T-helper 1 cell treated with Interleukin-12 subunit alpha and Interleukin-12 subunit beta and Interleukin-4 antibody, amounts not matched to agents 30 μg/mL and 1 μg/mL, for 36 hours (primary cell): ENCODE data around the gene AGBL5.

Experiments used
- H3K27ac Mint-ChIP-seq: one replicate; pipeline ENCODE4 v1.8.0; 2021; ENCODE audit warnings: mild to moderate bottlenecking, mixed read lengths
- H3K27me3 Mint-ChIP-seq: one replicate; pipeline ENCODE4 v1.8.0; 2021; ENCODE audit warnings: low read depth, mixed read lengths
- H3K36me3 Mint-ChIP-seq: one replicate; pipeline ENCODE4 v1.8.0; 2021; ENCODE audit warnings: low read depth, mixed read lengths
- H3K4me1 Mint-ChIP-seq: one replicate; pipeline ENCODE4 v1.8.0; 2021; ENCODE audit warnings: low read depth, mixed read lengths
- H3K4me3 Mint-ChIP-seq: one replicate; pipeline ENCODE4 v1.8.0; 2021; ENCODE audit warnings: mild to moderate bottlenecking, moderate library complexity, mixed read lengths
- H3K9me3 Mint-ChIP-seq: one replicate; pipeline ENCODE4 v1.8.0; 2021; ENCODE audit warnings: mixed read lengths

The AGBL5 gene

GRCh38 chr2:27018142-27018541 is 33.3 kb upstream of the AGBL5 start:
- Mint-ChIP-seq H3K4me3 (no peak overlapping the region), H3K27ac (no peak overlapping the region), H3K27me3 (no peaks in the 10 kb centered on the region), H3K36me3 (no peaks in the 10 kb centered on the region), H3K9me3 (no peaks in the 10 kb centered on the region), H3K4me1 (peaks cover 5% of the 10 kb centered on the region)

- H3K27me3 Mint-ChIP-seq, result no peaks in the 10 kb centered on the region
Measured at GRCh38 chr2:27019459-27019858, 32.0 kb upstream of the AGBL5 start.

GRCh38 chr2:27019931-27020855 is 31.3 kb upstream of the AGBL5 start:
- peaks cover 4% of the 10 kb centered on the region for H3K4me1 Mint-ChIP-seq
- H3K36me3 Mint-ChIP-seq, result peaks cover 2% of the 10 kb centered on the region
- H3K9me3 Mint-ChIP-seq, result no peaks in the 10 kb centered on the region
- no peaks in the 10 kb centered on the region for H3K27me3 Mint-ChIP-seq
- H3K27ac Mint-ChIP-seq, result no peak overlapping the region
- no peak overlapping the region for H3K4me3 Mint-ChIP-seq

More at GRCh38 chr2:27019459-27019858, 32.0 kb upstream of the AGBL5 start:
- Mint-ChIP-seq H3K36me3 (peaks cover 2% of the 10 kb centered on the region), H3K4me1 (peaks cover 5% of the 10 kb centered on the region), H3K4me3 (no peak overlapping the region), H3K27ac (no peak overlapping the region), H3K9me3 (no peaks in the 10 kb centered on the region)

GRCh38 chr2:27021253-27022049 is 30.0 kb upstream of the AGBL5 start:
- Mint-ChIP-seq H3K27me3 (no peaks in the 10 kb centered on the region), H3K27ac (no peak overlapping the region), H3K4me1 (no peaks in the 10 kb centered on the region), H3K36me3 (peaks cover 3% of the 10 kb centered on the region), H3K4me3 (no peak overlapping the region), H3K9me3 (no peaks in the 10 kb centered on the region)

GRCh38 chr2:27023740-27024139 is 27.7 kb upstream of the AGBL5 start:
- Mint-ChIP-seq H3K9me3 (no peaks in the 10 kb centered on the region), H3K4me3 (no peak overlapping the region), H3K27ac (no peak overlapping the region), H3K4me1 (no peaks in the 10 kb centered on the region), H3K27me3 (no peaks in the 10 kb centered on the region), H3K36me3 (peaks cover 8% of the 10 kb centered on the region)

GRCh38 chr2:27024188-27024587 is 27.3 kb upstream of the AGBL5 start:
- Mint-ChIP-seq H3K4me1 (peaks cover 3% of the 10 kb centered on the region), H3K9me3 (no peaks in the 10 kb centered on the region), H3K27ac (no peak overlapping the region), H3K36me3 (peaks cover 9% of the 10 kb centered on the region), H3K27me3 (no peaks in the 10 kb centered on the region), H3K4me3 (no peak overlapping the region)

GRCh38 chr2:27024812-27025211 is 26.7 kb upstream of the AGBL5 start:
- peaks cover 9% of the 10 kb centered on the region for H3K36me3 Mint-ChIP-seq
- no peaks in the 10 kb centered on the region for H3K27me3 Mint-ChIP-seq
- H3K27ac Mint-ChIP-seq, result no peak overlapping the region
- no peaks in the 10 kb centered on the region for H3K9me3 Mint-ChIP-seq
- peaks cover 9% of the 10 kb centered on the region for H3K4me1 Mint-ChIP-seq
- H3K4me3 Mint-ChIP-seq, result no peak overlapping the region

- Mint-ChIP-seq H3K4me3 (no peak overlapping the region), H3K9me3 (no peaks in the 10 kb centered on the region), H3K36me3 (peaks cover 11% of the 10 kb centered on the region), H3K4me1 (peaks cover 13% of the 10 kb centered on the region), H3K27me3 (no peaks in the 10 kb centered on the region), H3K27ac (no peak overlapping the region)
Measured at GRCh38 chr2:27025281-27025800, 26.1 kb upstream of the AGBL5 start.

- H3K4me1 Mint-ChIP-seq, result peaks cover 14% of the 10 kb centered on the region
- no peak overlapping the region for H3K4me3 Mint-ChIP-seq
- H3K9me3 Mint-ChIP-seq, result no peaks in the 10 kb centered on the region
- H3K27me3 Mint-ChIP-seq, result no peaks in the 10 kb centered on the region
- peaks cover 12% of the 10 kb centered on the region for H3K36me3 Mint-ChIP-seq
- peak overlapping the region; percentile 17 for H3K27ac Mint-ChIP-seq
Measured at GRCh38 chr2:27025861-27026851, 25.3 kb upstream of the AGBL5 start.

GRCh38 chr2:27027211-27027651 is 24.2 kb upstream of the AGBL5 start:
- Mint-ChIP-seq H3K27ac (no peak overlapping the region), H3K4me3 (no peak overlapping the region), H3K4me1 (peaks cover 24% of the 10 kb centered on the region), H3K27me3 (no peaks in the 10 kb centered on the region), H3K9me3 (no peaks in the 10 kb centered on the region), H3K36me3 (peaks cover 14% of the 10 kb centered on the region)

- H3K9me3 Mint-ChIP-seq, result no peaks in the 10 kb centered on the region
- H3K4me1 Mint-ChIP-seq, result peaks cover 32% of the 10 kb centered on the region
- no peak overlapping the region for H3K4me3 Mint-ChIP-seq
- no peaks in the 10 kb centered on the region for H3K27me3 Mint-ChIP-seq
- no peak overlapping the region for H3K27ac Mint-ChIP-seq
- peaks cover 17% of the 10 kb centered on the region for H3K36me3 Mint-ChIP-seq
Measured at GRCh38 chr2:27029051-27029450, 22.4 kb upstream of the AGBL5 start.

GRCh38 chr2:27032495-27033252 is 18.8 kb upstream of the AGBL5 start, which contains the start of gene TMEM214:
TMEM214 (plus strand) TSS chr2:27032965; CDS start chr2:27033016, 51 bp downstream.
- Mint-ChIP-seq H3K9me3 (no peaks in the 10 kb centered on the region), H3K27ac (peak within 1 kb of the TSS; percentile 88), H3K36me3 (peaks cover 42% of the 10 kb centered on the region), H3K27me3 (no peaks in the 10 kb centered on the region), H3K4me1 (peaks cover 44% of the 10 kb centered on the region), H3K4me3 (peak within 1 kb of the TSS; percentile 95)

- no peaks in the 10 kb centered on the region for H3K27me3 Mint-ChIP-seq
- no peaks in the 10 kb centered on the region for H3K9me3 Mint-ChIP-seq
- H3K27ac Mint-ChIP-seq, result peak overlapping the region; percentile 88
- peaks cover 44% of the 10 kb centered on the region for H3K4me1 Mint-ChIP-seq
- peaks cover 42% of the 10 kb centered on the region for H3K36me3 Mint-ChIP-seq
- peak overlapping the region; percentile 95 for H3K4me3 Mint-ChIP-seq
Measured at GRCh38 chr2:27033253-27033852, 18.1 kb upstream of the AGBL5 start.
